ENCODE data around the gene CXCL6.

CXCL6 gene

GRCh38 chr4:73868206-73869129, 32.0 kb downstream of the CXCL6 start:
- DNase-seq: no peak

DNA sequence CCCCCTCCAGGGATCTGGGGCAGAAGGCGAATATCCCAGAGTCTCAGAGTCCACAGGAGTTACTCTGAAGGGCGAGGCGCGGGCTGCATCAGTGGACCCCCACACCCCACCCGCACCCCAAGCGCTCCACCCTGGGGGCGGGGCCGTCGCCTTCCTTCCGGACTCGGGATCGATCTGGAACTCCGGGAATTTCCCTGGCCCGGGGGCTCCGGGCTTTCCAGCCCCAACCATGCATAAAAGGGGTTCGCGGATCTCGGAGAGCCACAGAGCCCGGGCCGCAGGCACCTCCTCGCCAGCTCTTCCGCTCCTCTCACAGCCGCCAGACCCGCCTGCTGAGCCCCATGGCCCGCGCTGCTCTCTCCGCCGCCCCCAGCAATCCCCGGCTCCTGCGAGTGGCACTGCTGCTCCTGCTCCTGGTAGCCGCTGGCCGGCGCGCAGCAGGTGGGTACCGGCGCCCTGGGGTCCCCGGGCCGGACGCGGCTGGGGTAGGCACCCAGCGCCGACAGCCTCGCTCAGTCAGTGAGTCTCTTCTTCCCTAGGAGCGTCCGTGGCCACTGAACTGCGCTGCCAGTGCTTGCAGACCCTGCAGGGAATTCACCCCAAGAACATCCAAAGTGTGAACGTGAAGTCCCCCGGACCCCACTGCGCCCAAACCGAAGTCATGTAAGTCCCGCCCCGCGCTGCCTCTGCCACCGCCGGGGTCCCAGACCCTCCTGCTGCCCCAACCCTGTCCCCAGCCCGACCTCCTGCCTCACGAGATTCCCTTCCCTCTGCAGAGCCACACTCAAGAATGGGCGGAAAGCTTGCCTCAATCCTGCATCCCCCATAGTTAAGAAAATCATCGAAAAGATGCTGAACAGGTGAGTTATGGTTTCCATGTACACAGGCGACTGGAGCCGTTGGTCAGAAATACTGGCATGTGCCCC, 32.9 kb downstream of the CXCL6 start, which contains the start of gene CXCL1:
CXCL1 (plus strand) TSS at position 264 of the 926 bp plus-strand sequence; CDS start at position 342, 78 bp downstream.
- no peak for DNase-seq

DNA sequence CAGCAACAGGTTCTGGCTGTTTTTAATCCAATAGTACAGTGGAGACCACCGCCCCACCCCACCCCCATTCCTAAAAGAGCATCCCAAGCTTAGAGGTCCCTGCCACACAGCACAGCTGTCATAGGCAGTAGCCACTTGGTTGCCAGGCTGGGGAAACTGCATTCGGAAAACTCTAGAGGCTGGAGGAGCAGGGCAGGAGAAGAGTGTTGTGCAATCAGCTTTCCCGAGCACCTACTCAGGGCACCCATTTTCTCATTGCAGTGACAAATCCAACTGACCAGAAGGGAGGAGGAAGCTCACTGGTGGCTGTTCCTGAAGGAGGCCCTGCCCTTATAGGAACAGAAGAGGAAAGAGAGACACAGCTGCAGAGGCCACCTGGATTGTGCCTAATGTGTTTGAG, 33.8 kb downstream of the CXCL6 start:
- DNase-seq: no peak

- no peak for DNase-seq
These were observed 34.3 kb downstream of the CXCL6 start for GRCh38 chr4:73870768-73871167.

DNA sequence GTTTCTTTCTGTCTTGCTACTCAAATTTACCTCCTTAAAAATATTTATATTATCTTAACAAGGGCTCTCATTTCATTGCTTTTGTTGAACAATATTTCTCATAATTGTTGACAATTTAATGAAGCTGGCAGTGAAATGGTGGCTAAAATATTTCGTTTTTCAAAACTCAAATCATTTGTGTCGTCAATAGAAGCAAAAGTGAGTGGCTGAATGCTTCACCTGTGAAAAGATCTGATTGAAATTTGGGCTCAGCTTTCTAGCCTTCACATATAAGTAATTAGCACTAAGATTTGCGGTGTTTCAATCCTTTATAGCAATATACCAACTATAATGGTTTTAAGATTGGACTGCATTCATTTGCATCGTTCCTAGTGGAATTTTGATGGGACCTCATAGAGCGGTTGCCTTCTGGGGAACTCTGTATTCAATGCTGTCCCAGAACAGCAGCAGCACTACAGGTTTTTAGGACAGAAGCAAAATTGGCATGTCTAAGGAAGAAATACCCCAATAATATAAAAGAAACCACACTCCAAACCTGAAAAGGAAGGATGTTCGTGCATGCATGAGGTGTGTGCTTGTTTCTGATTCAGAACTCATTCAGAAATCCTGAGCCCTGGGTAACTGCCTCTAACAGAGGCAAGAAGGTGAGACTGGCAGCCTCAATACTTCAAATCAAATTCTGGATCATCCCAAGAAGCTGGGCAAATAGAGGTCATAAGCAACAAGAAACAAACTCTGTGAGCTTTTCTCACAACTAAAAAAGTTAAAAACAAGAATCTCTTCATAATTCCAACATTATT, 35.2 kb downstream of the CXCL6 start:
- DNase-seq: no peak

- DNase-seq: no peak
These were observed 36.0 kb downstream of the CXCL6 start for GRCh38 chr4:73872316-73873108.

DNA sequence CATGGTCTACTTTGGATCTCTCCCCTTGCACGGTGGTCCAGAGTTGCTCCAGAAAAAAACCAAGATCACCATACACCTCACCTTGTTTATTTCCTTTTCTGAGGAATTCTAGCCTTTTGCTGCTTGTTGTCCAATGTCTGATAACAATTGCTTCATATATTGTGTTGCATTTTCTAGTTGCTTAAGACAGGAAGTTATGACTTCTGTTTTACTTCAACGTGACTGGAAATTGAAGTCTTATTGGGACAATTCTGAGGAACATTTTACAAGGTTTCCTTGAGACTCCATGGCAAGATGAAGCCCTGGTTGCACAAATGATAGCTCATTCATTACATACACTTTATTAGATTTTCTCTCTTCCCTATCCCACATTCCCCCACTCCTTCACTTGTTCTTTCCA, 37.9 kb downstream of the CXCL6 start:
- no peak for DNase-seq

- no peak for DNase-seq
These were observed 38.9 kb downstream of the CXCL6 start for GRCh38 chr4:73875401-73875800.

- no peak for DNase-seq
These were observed 46.8 kb downstream of the CXCL6 start for GRCh38 chr4:73883306-73883705.

GRCh38 chr4:73885574-73886267, 49.2 kb downstream of the CXCL6 start:
- DNase-seq: no peak

Measured in CD4-positive, alpha-beta T cell treated with Interleukin-17A for 1 hour (primary cell).